PC-9 (cell line): ENCODE measurements around the gene PI4K2A. TPM values are rescaled to one million over a fixed set of nuclear protein-coding genes. Genes with fewer than 3 reads are reported as not detected.
A peak's percentile ranks its signal among the peaks of the same experiment; 100 is the strongest.

ENCODE experiments used
- BruUV-seq: library from RNA; stranded (reverse); fragments of 400-500 nt; replicated peaks from 2 replicates; lab custom pipeline; 2021; lab: Mats Ljungman, UMichigan
- CTCF ChIA-PET: fragments of 300-600 bp; sonication (Branson Sonifier 250); formaldehyde crosslinking; loops from one replicate; lab custom pipeline; 2022; ENCODE audit warnings: antibody characterized with exemption; lab: Charles Lee
- POLR2A ChIA-PET: fragments of 300-600 bp; sonication (Branson Sonifier 250); formaldehyde crosslinking; loops from one replicate; lab custom pipeline; 2022; ENCODE audit warnings: antibody characterized with exemption; ENCODE audit not compliant: unreplicated experiment; lab: Charles Lee
- DNase-seq, 2 experiments: peaks; one replicate each; pipeline versions ENCODE4 v3.0.0 to v3.0.0-alpha.2; 2015 to 2022; ENCODE audit warnings: mixed read lengths in 1 of 2
- H2AFZ ChIP-seq: fragments of 200-600 bp; sonication (generic); 2 replicates; pipeline ENCODE4 v1.8.1; 2017; ENCODE audit warnings: antibody characterized with exemption
- H3F3A ChIP-seq: fragments of 200-600 bp; sonication (generic); 2 replicates; pipeline ENCODE4 v1.8.1; 2017; ENCODE audit warnings: antibody characterized with exemption, mild to moderate bottlenecking, low read depth; ENCODE audit not compliant: insufficient read depth
- H3K27ac ChIP-seq: fragments of 200-600 bp; sonication (generic); 2 replicates; pipeline ENCODE4 v1.6.1; 2016; ENCODE audit warnings: mixed run types
- H3K27me3 ChIP-seq: fragments of 200-600 bp; sonication (generic); 2 replicates; pipeline ENCODE4 v1.6.1; 2016; ENCODE audit warnings: low read depth, mixed run types; ENCODE audit not compliant: insufficient read depth
- H3K36me3 ChIP-seq: fragments of 200-600 bp; sonication (generic); 2 replicates; pipeline ENCODE4 v1.6.1; 2016; ENCODE audit warnings: low read depth, mixed run types
- H3K4me1 ChIP-seq: fragments of 200-600 bp; sonication (generic); replicated peaks from 2 replicates; pipeline ENCODE4 v1.6.1; 2016; ENCODE audit warnings: mixed run types; ENCODE audit not compliant: insufficient read depth
- H3K4me2 ChIP-seq: fragments of 200-600 bp; sonication (generic); 2 replicates; pipeline ENCODE4 v1.6.1; 2017; ENCODE audit warnings: mixed run types
- H3K4me3 ChIP-seq: fragments of 200-600 bp; sonication (generic); 2 replicates; pipeline ENCODE4 v1.6.1; 2016; ENCODE audit warnings: mixed run types
- H3K79me2 ChIP-seq: fragments of 200-600 bp; sonication (generic); 2 replicates; pipeline ENCODE4 v1.6.1; 2017; ENCODE audit warnings: low read depth, mixed run types
- H3K9me2 ChIP-seq: fragments of 200-600 bp; sonication (generic); 2 replicates; pipeline ENCODE4 v1.8.1; 2017; ENCODE audit warnings: mild to moderate bottlenecking; ENCODE audit not compliant: insufficient read depth
- H3K9me3 ChIP-seq: fragments of 200-600 bp; sonication (generic); 2 replicates; pipeline ENCODE4 v1.8.1; 2016; ENCODE audit warnings: low read depth; ENCODE audit not compliant: insufficient read depth
- H4K20me1 ChIP-seq: fragments of 200-600 bp; sonication (generic); 2 replicates; pipeline ENCODE4 v1.8.1; 2017; ENCODE audit not compliant: insufficient read depth
- CTCF ChIP-seq: fragments of 200-600 bp; sonication (generic); conservative IDR thresholded peaks from 2 replicates; pipeline ENCODE4 v1.6.1; 2017; ENCODE audit warnings: mixed run types, antibody characterized with exemption, mild to moderate bottlenecking, moderate library complexity
- EZH2 ChIP-seq: fragments of 200-600 bp; sonication (generic); IDR thresholded peaks from 2 replicates; pipeline ENCODE4 v1.8.0; 2017; ENCODE audit warnings: antibody characterized with exemption, low read depth
- intact Hi-C: fragments of 100-400 bp; cut with micrococcal nuclease; formaldehyde crosslinking; loops from one replicate; pipeline ENCODE4 v1.10.0; 2022; ENCODE audit not compliant: unreplicated experiment
- total RNA-seq: library from RNA; stranded (reverse); gene quantifications from 2 replicates; pipeline ENCODE4 v1.2.3, GENCODE V29; 2021

PI4K2A gene
- total RNA-seq, 1 experiment from 2014 or later = 20.3 TPM

GRCh38 chr10:97650726-97651125, 10.3 kb downstream of the PI4K2A start:
- CTCF ChIA-PET = no interaction called here
- no peak for TF ChIP-seq CTCF
- H3K79me2 ChIP-seq = peaks cover 48% of the 10 kb centered on the region
- peaks cover 63% of the 10 kb centered on the region for H3K4me1 ChIP-seq
- H3F3A ChIP-seq = peaks cover 53% of the 10 kb centered on the region
- no peaks in the 10 kb centered on the region for H4K20me1 ChIP-seq
- H3K9me3 ChIP-seq = no peaks in the 10 kb centered on the region
- no peaks in the 10 kb centered on the region for H3K9me2 ChIP-seq
- no peak overlapping the region for H3K4me3 ChIP-seq
- H3K4me2 ChIP-seq = peak overlapping the region; percentile 75
- intact Hi-C loops = no loop called here
- BruUV-seq = no TSS peak
- peak overlapping the region; percentile 91 for H3K27ac ChIP-seq
- POLR2A ChIA-PET = no interaction called here
- no peaks in the 10 kb centered on the region for H3K27me3 ChIP-seq
- DNase-seq = no peak
- H2AFZ ChIP-seq = no peak overlapping the region
- peaks cover 9% of the 10 kb centered on the region for H3K36me3 ChIP-seq

GRCh38 chr10:97651773-97652172, 11.3 kb downstream of the PI4K2A start:
- Histone ChIP-seq H3K4me2 (peak overlapping the region; percentile 75), H4K20me1 (no peaks in the 10 kb centered on the region), H3K79me2 (peaks cover 43% of the 10 kb centered on the region), H3K27me3 (no peaks in the 10 kb centered on the region), H3K4me1 (peaks cover 62% of the 10 kb centered on the region), H3K36me3 (peaks cover 13% of the 10 kb centered on the region), H3K9me3 (no peaks in the 10 kb centered on the region), H2AFZ (no peak overlapping the region), H3F3A (peaks cover 45% of the 10 kb centered on the region), H3K4me3 (no peak overlapping the region), H3K9me2 (no peaks in the 10 kb centered on the region), H3K27ac (peak overlapping the region; percentile 91)
- BruUV-seq = no TSS peak
- ChIA-PET CTCF (no interaction called here), POLR2A (no interaction called here)
- intact Hi-C loops = no loop called here
- DNase-seq = peak; percentile 62 to 91
- no peak for TF ChIP-seq CTCF
- no peak for TF ChIP-seq EZH2

- peaks cover 12% of the 10 kb centered on the region for H3K4me1 ChIP-seq
- H3K9me3 ChIP-seq = no peaks in the 10 kb centered on the region
- no peaks in the 10 kb centered on the region; the same call in 1 of the 2 replicates for H3F3A ChIP-seq
- no TSS peak for BruUV-seq
- no peak overlapping the region for H3K4me3 ChIP-seq
- H3K9me2 ChIP-seq = no peaks in the 10 kb centered on the region
- peaks cover 8% of the 10 kb centered on the region for H3K36me3 ChIP-seq
- DNase-seq = no peak
- no peaks in the 10 kb centered on the region for H3K27me3 ChIP-seq
- CTCF ChIA-PET = no interaction called here
- POLR2A ChIA-PET = no interaction called here
- H3K27ac ChIP-seq = no peak overlapping the region
- H3K79me2 ChIP-seq = peaks cover 18% of the 10 kb centered on the region
- H2AFZ ChIP-seq = no peak overlapping the region
- no peak for TF ChIP-seq EZH2
- TF ChIP-seq CTCF = no peak
- H4K20me1 ChIP-seq = no peaks in the 10 kb centered on the region
- intact Hi-C loops = no loop called here
- no peak overlapping the region for H3K4me2 ChIP-seq
Measured at GRCh38 chr10:97656777-97657176, 16.3 kb downstream of the PI4K2A start.
